Heart right ventricle (tissue), 16 donors: ENCODE measurements around the gene LIPG. TPM values are rescaled to one million over a fixed set of nuclear protein-coding genes. Genes with fewer than 3 reads are reported as not detected.
"Not testable (repeated sequence)": the region's sequence is repeated elsewhere in the genome, so short reads cannot be mapped to it uniquely, and the experiment has no call there.

ENCODE experiments used
- ATAC-seq, 8 donors: fragments of 200-7000 bp; cut with Tn5 transposase; one replicate each; pipeline ENCODE4 v1.9.1; 2020; ENCODE audit warnings: mild to moderate bottlenecking in 8 of 8, moderate library complexity in 8 of 8, moderate number of reproducible peaks in 1 of 8
- DNase-seq, 2 donors: peaks; one replicate each; pipeline ENCODE4 v3.0.0-alpha.2; 2020
- H3K27ac ChIP-seq, 10 donors: fragments of 200-600 bp; sonication (generic) in 2 of 10; one replicate each; pipeline versions ENCODE4 v1.5.0 to v1.8.0; 2020 to 2022; ENCODE audit warnings: mild to moderate bottlenecking in 3 of 10
- H3K27me3 ChIP-seq, 7 donors: fragments of 200-600 bp; one replicate each; pipeline ENCODE4 v1.8.0; 2021 to 2022; ENCODE audit warnings: mild to moderate bottlenecking in 2 of 7
- H3K36me3 ChIP-seq, 9 donors: fragments of 200-600 bp; sonication (generic) in 1 of 9; one replicate each; pipeline versions ENCODE4 v1.5.0 to v1.8.0; 2020 to 2022; ENCODE audit warnings: mild to moderate bottlenecking in 2 of 9
- H3K4me1 ChIP-seq, 9 donors: fragments of 200-600 bp; sonication (generic) in 1 of 9; one replicate each; pipeline versions ENCODE4 v1.5.0 to v1.8.0; 2020 to 2022; ENCODE audit warnings: mild to moderate bottlenecking in 4 of 9
- H3K4me3 ChIP-seq, 10 donors: fragments of 200-600 bp; sonication (generic) in 2 of 10; one replicate each; pipeline versions ENCODE4 v1.5.0 to v1.8.0; 2020 to 2022; ENCODE audit warnings: mild to moderate bottlenecking in 7 of 10, moderate library complexity in 2 of 10
- H3K9me3 ChIP-seq, 11 donors: fragments of 200-600 bp in 10 of 11; sonication (generic) in 2 of 11; one replicate each; pipeline versions ENCODE4 v1.5.0 to v1.8.0; 2013 to 2022; ENCODE audit warnings: mild to moderate bottlenecking in 2 of 11, control low read depth in 1 of 11, moderate library complexity in 1 of 11
- CTCF ChIP-seq, 9 donors: fragments of 200-600 bp; sonication (generic) in 2 of 9; IDR thresholded peaks; one replicate each; pipeline versions ENCODE4 v1.5.0 to v1.8.0; 2021 to 2022; ENCODE audit warnings: antibody characterized with exemption in 9 of 9, mild to moderate bottlenecking in 5 of 9, moderate library complexity in 1 of 9
- WGBS, 2 donors: extraction: QIAGEN DNeasy Blood & Tissue Kit; methylation state at CpG; one replicate each; pipeline ENCODE4 v1.1.7; 2013; ENCODE audit warnings: inconsistent platforms in 1 of 2; 5-methylcytosine and 5-hydroxymethylcytosine counted together
- intact Hi-C, 10 donors: fragments of 100-400 bp; cut with DNase I; formaldehyde crosslinking; loops; one replicate each; pipeline versions ENCODE4 v1.11.1 to v1.14.2; 2022
- polyA plus RNA-seq, 2 donors: library from polyadenylated mRNA; stranded (reverse); fragments of 200-250 nt; gene quantifications; one replicate each; pipeline ENCODE4 v1.2.3, GENCODE V29; 2013
- total RNA-seq, 10 donors: library from RNA; stranded (reverse); fragmentation: NEBNext Ultra II Directional in 3 of 10; extraction: Animal tissue kit (Norgen Biotek cat#: 25700) in 3 of 10; gene quantifications; one replicate each; pipeline versions ENCODE4 v1.2.1 to v1.2.4, GENCODE V29; 2021 to 2023
- donor health status: Arrhythmogenic right ventricular cardiomyopathy.
- donor health status: ischemic (EF 13 %, LVEDD 7.1; RV severe dilation, severe dysfunction).
- donor health status: healthy with polysubstance abuse.
- donor health status: DM: no; HTN: yes; CAD: no.
- donor health status: DM: no; HTN: no; CAD: no.
- donor health status: ischemic (EF 25% LVEDD 6.9; RV normal size, moderate dysfunction).
- donor health status: ischemic (EF 25% LVEDD 5.7; RV mildly dilated, moderate dysfunction).
- donor health status: healthy.
- donor health status: DM: yes; HTN: yes; CAD: no.
- donor health status: Ischemic cardiomyopathy.
- donor health status: ischemic (EF 35%, LVEDD 5.7; RV mildly dilated, moderate dysfunction).
- donor health status: nonischemic (EF 11% LVEDD 7.7; RV severe dilation, severe dysfunction).
- donor health status: DM: yes; HTN: yes; CAD: no.
- donor health status: PGD.
- donor health status: ischemic (EF 29% LVEDD 5.4; RV normal size, mild dysfunction).
- donor health status: nonischemic (EF 23%, LVEDD 6.1; RV moderate dilation, normal function).

LIPG gene
- total and polyA plus RNA-seq, 12 donors: 0.07 to 14.0 (median 0.42) TPM; not detected in 3

GRCh38 chr18:49517483-49517882 is 44.4 kb upstream of the LIPG start:
- intact Hi-C loops: loop anchor here in 3 of 10 donors (10.0 kb wide), 2 partner anchors 247 to 677 kb away; partner anchors contain the start of gene MYO5B (in 1 of the 3)

GRCh38 chr18:49519101-49519971 is 42.5 kb upstream of the LIPG start:
- Histone ChIP-seq H3K27me3 (peaks cover 0 to 3% (median 0%) of the 10 kb centered on the region in 7 donors), H3K9me3 (no peaks in the 10 kb centered on the region), H3K27ac (no peak overlapping the region), H3K4me3 (no peak overlapping the region), H3K36me3 (no peaks in the 10 kb centered on the region), H3K4me1 (no peaks in the 10 kb centered on the region)
- no peak for ATAC-seq
- WGBS, 2 donors: 73 to 84% methylated on average over 10 of the region's 10 CpGs
- TF ChIP-seq CTCF (IDR thresholded peaks at IDR 0.05): no peak
- intact Hi-C loops: loop anchor here in 3 of 10 donors (10.0 kb wide), 2 partner anchors 245 to 675 kb away; partner anchors contain the start of gene MYO5B (in 1 of the 3)
- no peak for DNase-seq

More at GRCh38 chr18:49517483-49517882, 44.4 kb upstream of the LIPG start:
- Histone ChIP-seq H3K27ac (no peak overlapping the region), H3K4me3 (no peak overlapping the region), H3K9me3 (no peaks in the 10 kb centered on the region), H3K27me3 (no peaks in the 10 kb centered on the region), H3K4me1 (no peaks in the 10 kb centered on the region), H3K36me3 (no peaks in the 10 kb centered on the region)
- ATAC-seq (no peak), DNase-seq (no peak)
- WGBS, 2 donors: 90 to 92% methylated on average over 2 of the region's 2 CpGs
- TF ChIP-seq CTCF (IDR thresholded peaks at IDR 0.05): no peak

- DNase-seq (no peak), ATAC-seq (no peak)
- H3K4me1 ChIP-seq: no peaks in the 10 kb centered on the region
- WGBS, 2 donors: 83 to 89% methylated on average over 2 of the region's 2 CpGs
- H3K36me3 ChIP-seq: no peaks in the 10 kb centered on the region
- intact Hi-C loops: no loop called here
- no peak overlapping the region for H3K4me3 ChIP-seq
- TF ChIP-seq CTCF (IDR thresholded peaks at IDR 0.05): no peak
- peaks cover 0 to 3% (median 0%) of the 10 kb centered on the region in 7 donors for H3K27me3 ChIP-seq
- no peak overlapping the region for H3K27ac ChIP-seq
- H3K9me3 ChIP-seq: no peaks in the 10 kb centered on the region
Observed at GRCh38 chr18:49520661-49521145, 41.2 kb upstream of the LIPG start.

GRCh38 chr18:49521216-49521835 is 40.5 kb upstream of the LIPG start:
- no peaks in the 10 kb centered on the region for H3K36me3 ChIP-seq
- intact Hi-C loops: no loop called here
- H3K27ac ChIP-seq: no peak overlapping the region
- no peak overlapping the region for H3K4me3 ChIP-seq
- TF ChIP-seq CTCF (IDR thresholded peaks at IDR 0.05): no peak
- no peaks in the 10 kb centered on the region for H3K9me3 ChIP-seq
- H3K4me1 ChIP-seq: no peaks in the 10 kb centered on the region
- H3K27me3 ChIP-seq: peaks cover 0 to 3% (median 0%) of the 10 kb centered on the region in 7 donors
- DNase-seq (no peak), ATAC-seq (no peak)
- WGBS, 2 donors: 61 to 70% methylated on average over 7 of the region's 7 CpGs

GRCh38 chr18:49523580-49524093 is 38.2 kb upstream of the LIPG start:
- H3K27ac ChIP-seq, DNase-seq, intact Hi-C loops, H3K36me3 ChIP-seq, ATAC-seq, H3K9me3 ChIP-seq, H3K4me3 ChIP-seq, H3K4me1 ChIP-seq, H3K27me3 ChIP-seq: not testable (repeated sequence)
- WGBS, 2 donors: 96% methylated on average over 7 of the region's 7 CpGs
